GM23248 (cell line): ENCODE data around the gene SIPA1L3. TPM values are rescaled to one million over a fixed set of nuclear protein-coding genes. Genes with fewer than 3 reads are reported as not detected.

Experiments used
- DNase-seq: peaks from one replicate; pipeline ENCODE4 v3.0.0-alpha.2; 2015
- H2AFZ ChIP-seq: fragments of 200-600 bp; sonication (generic); 2 replicates; pipeline ENCODE4 v1.6.1; 2016; ENCODE audit warnings: antibody characterized with exemption
- H3F3A ChIP-seq: fragments of 200-600 bp; sonication (generic); 2 replicates; pipeline ENCODE4 v1.6.1; 2016; ENCODE audit warnings: mild to moderate bottlenecking, antibody characterized with exemption, mixed run types; ENCODE audit not compliant: insufficient read depth
- H3K27ac ChIP-seq: fragments of 200-600 bp; sonication (generic); 2 replicates; pipeline ENCODE4 v1.5.1; 2016; ENCODE audit warnings: mild to moderate bottlenecking
- H3K27me3 ChIP-seq: fragments of 200-600 bp; sonication (generic); replicated peaks from 2 replicates; pipeline ENCODE4 v1.6.1; 2016; ENCODE audit warnings: mild to moderate bottlenecking; ENCODE audit not compliant: insufficient read depth
- H3K36me3 ChIP-seq: fragments of 200-600 bp; sonication (generic); 2 replicates; pipeline ENCODE4 v1.6.1; 2016; ENCODE audit warnings: low read depth, mild to moderate bottlenecking
- H3K4me1 ChIP-seq: fragments of 200-600 bp; sonication (generic); 2 replicates; pipeline ENCODE4 v1.6.1; 2016; ENCODE audit warnings: mild to moderate bottlenecking; ENCODE audit not compliant: insufficient read depth
- H3K4me2 ChIP-seq: fragments of 200-600 bp; sonication (generic); one replicate; pipeline ENCODE4 v1.6.1; 2016; ENCODE audit warnings: mild to moderate bottlenecking; ENCODE audit not compliant: unreplicated experiment
- H3K4me3 ChIP-seq: fragments of 200-600 bp; sonication (generic); 2 replicates; pipeline ENCODE4 v1.5.1; 2016; ENCODE audit warnings: mild to moderate bottlenecking
- H3K79me2 ChIP-seq: fragments of 200-600 bp; sonication (generic); 2 replicates; pipeline ENCODE4 v1.6.1; 2016; ENCODE audit warnings: mild to moderate bottlenecking; ENCODE audit not compliant: insufficient read depth
- H3K9ac ChIP-seq: fragments of 200-600 bp; sonication (generic); 2 replicates; pipeline ENCODE4 v1.6.1; 2016; ENCODE audit warnings: mild to moderate bottlenecking
- H3K9me2 ChIP-seq: fragments of 200-600 bp; sonication (generic); 2 replicates; pipeline ENCODE4 v1.6.1; 2016; ENCODE audit warnings: mixed run types, mild to moderate bottlenecking, moderate library complexity; ENCODE audit not compliant: insufficient read depth
- H3K9me3 ChIP-seq: fragments of 200-600 bp; sonication (generic); one replicate; pipeline ENCODE4 v1.6.1; 2017; ENCODE audit warnings: low read depth
- H4K20me1 ChIP-seq: fragments of 200-600 bp; sonication (generic); 2 replicates; pipeline ENCODE4 v1.6.0; 2016; ENCODE audit not compliant: insufficient read depth
- EZH2 ChIP-seq: fragments of 200-600 bp; sonication (generic); IDR thresholded peaks from 2 replicates; pipeline ENCODE4 v1.6.1; 2018; ENCODE audit warnings: antibody characterized with exemption, mild to moderate bottlenecking; ENCODE audit not compliant: insufficient read depth, poor library complexity, severe bottlenecking
- EZH2phosphoT487 ChIP-seq: fragments of 200-600 bp; sonication (generic); IDR thresholded peaks from 2 replicates; pipeline ENCODE4 v1.6.1; 2018; ENCODE audit warnings: antibody characterized with exemption, moderate library complexity, mild to moderate bottlenecking, low read depth; ENCODE audit not compliant: insufficient read depth
- WGBS, 2 experiments: methylation state at CpG; one replicate each; pipeline ENCODE4 v1.1.6; 2015 to 2017; ENCODE audit warnings: low lambda C conversion rate in 2 of 2, low coverage in 1 of 2; ENCODE audit errors: missing lambda C conversion rate in 2 of 2; 5-methylcytosine and 5-hydroxymethylcytosine counted together
- in situ Hi-C: fragments of 300-500 bp; cut with MboI; formaldehyde crosslinking; loops from 2 replicates; pipeline ENCODE4 v1.15.0; 2020
- polyA plus RNA-seq: library from polyadenylated mRNA; unstranded; fragments of >200 nt; fragmentation: Nextera tagmentation; extraction: Ambion mirVana; gene quantifications from 2 replicates; pipeline ENCODE4 v1.2.1, GENCODE V29; 2016
- total RNA-seq: library from RNA; depleted of rRNA; stranded (reverse); fragments of >200 nt; shearing (Covaris generic); gene quantifications from 2 replicates; pipeline ENCODE4 v1.2.3, GENCODE V29; 2014

The SIPA1L3 gene
- total and polyA plus RNA-seq, 2 experiments from 2014 or later = 3.7 to 12.1 TPM

- Histone ChIP-seq H3F3A (0 out of 2 replicates have a peak, but pooled peaks cover 6% of the 10 kb centered on the region), H3K9me3 (no peaks in the 10 kb centered on the region), H3K79me2 (no peaks in the 10 kb centered on the region), H3K4me1 (no peaks in the 10 kb centered on the region), H3K27ac (no peak overlapping the region), H3K4me2 (no peak overlapping the region), H3K4me3 (no peak overlapping the region), H4K20me1 (no peaks in the 10 kb centered on the region), H3K27me3 (no peaks in the 10 kb centered on the region), H2AFZ (no peak overlapping the region), H3K36me3 (no peaks in the 10 kb centered on the region; the same call in 1 of the 2 replicates), H3K9me2 (no peaks in the 10 kb centered on the region), H3K9ac (no peak overlapping the region)
- in situ Hi-C loops = no loop called here
- TF ChIP-seq EZH2phosphoT487 = no peak
- TF ChIP-seq EZH2 = no peak
- 94% methylated on average over 23 to 25 of the region's 25 CpGs for WGBS, 2 experiments
- DNase-seq = no peak
Observed at GRCh38 chr19:38130399-38130798, 223.4 kb downstream of the SIPA1L3 start.

- Histone ChIP-seq H2AFZ (no peak overlapping the region), H3K9me3 (no peaks in the 10 kb centered on the region), H3K27me3 (no peaks in the 10 kb centered on the region), H3K36me3 (no peaks in the 10 kb centered on the region; the same call in 1 of the 2 replicates), H3K9me2 (no peaks in the 10 kb centered on the region), H3K4me1 (no peaks in the 10 kb centered on the region), H3K9ac (no peak overlapping the region), H3K4me2 (no peak overlapping the region), H3K4me3 (no peak overlapping the region), H3K79me2 (no peaks in the 10 kb centered on the region), H3K27ac (no peak overlapping the region), H4K20me1 (no peaks in the 10 kb centered on the region), H3F3A (0 out of 2 replicates have a peak, but pooled peaks cover 6% of the 10 kb centered on the region)
- in situ Hi-C loops = no loop called here
- TF ChIP-seq EZH2phosphoT487 = no peak
- no peak for TF ChIP-seq EZH2
- no peak for DNase-seq
- 97% methylated on average over 6 of the region's 6 CpGs for WGBS, 2 experiments
Observed at GRCh38 chr19:38132781-38133180, 225.8 kb downstream of the SIPA1L3 start.

GRCh38 chr19:38133319-38133718, 226.3 kb downstream of the SIPA1L3 start:
- no peak overlapping the region for H3K9ac ChIP-seq
- no peak overlapping the region for H3K4me2 ChIP-seq
- H3K27ac ChIP-seq = no peak overlapping the region
- in situ Hi-C loops = no loop called here
- no peak overlapping the region for H3K4me3 ChIP-seq
- H3K4me1 ChIP-seq = no peaks in the 10 kb centered on the region
- 0 out of 2 replicates have a peak, but pooled peaks cover 6% of the 10 kb centered on the region for H3F3A ChIP-seq
- H4K20me1 ChIP-seq = no peaks in the 10 kb centered on the region
- no peaks in the 10 kb centered on the region for H3K9me3 ChIP-seq
- H2AFZ ChIP-seq = no peak overlapping the region
- TF ChIP-seq EZH2 (no peak), EZH2phosphoT487 (no peak)
- no peaks in the 10 kb centered on the region for H3K79me2 ChIP-seq
- H3K27me3 ChIP-seq = no peaks in the 10 kb centered on the region
- no peaks in the 10 kb centered on the region; the same call in 1 of the 2 replicates for H3K36me3 ChIP-seq
- H3K9me2 ChIP-seq = no peaks in the 10 kb centered on the region
- DNase-seq = no peak
- WGBS, 2 experiments = 80 to 83% methylated on average over 3 of the region's 3 CpGs

- no peaks in the 10 kb centered on the region for H3K79me2 ChIP-seq
- H2AFZ ChIP-seq = no peak overlapping the region
- H3K27me3 ChIP-seq = no peaks in the 10 kb centered on the region
- no peak overlapping the region for H3K4me3 ChIP-seq
- TF ChIP-seq EZH2 (no peak), EZH2phosphoT487 (no peak)
- H4K20me1 ChIP-seq = no peaks in the 10 kb centered on the region
- H3K9me2 ChIP-seq = no peaks in the 10 kb centered on the region
- no peaks in the 10 kb centered on the region; the same call in 1 of the 2 replicates for H3K36me3 ChIP-seq
- H3K4me1 ChIP-seq = no peaks in the 10 kb centered on the region
- H3K4me2 ChIP-seq = no peak overlapping the region
- WGBS, 2 experiments = 68 to 70% methylated on average over 14 of the region's 14 CpGs
- peak; percentile 65 for DNase-seq
- H3K9me3 ChIP-seq = no peaks in the 10 kb centered on the region
- H3K9ac ChIP-seq = no peak overlapping the region
- 0 out of 2 replicates have a peak, but pooled peaks cover 6% of the 10 kb centered on the region for H3F3A ChIP-seq
- no peak overlapping the region for H3K27ac ChIP-seq
- in situ Hi-C loops = no loop called here
Observed at GRCh38 chr19:38134540-38135149, 227.6 kb downstream of the SIPA1L3 start.
